B cell (primary cell): ENCODE measurements around the gene TRIM44. TPM values are rescaled to one million over a fixed set of nuclear protein-coding genes. Genes with fewer than 3 reads are reported as not detected.

ENCODE experiments used
- ATAC-seq: fragments of 200-7000 bp; cut with Tn5 transposase; one replicate; pipeline ENCODE4 v1.10.0; 2021; ENCODE audit warnings: low read depth, mild to moderate bottlenecking, moderate number of reproducible peaks, moderate library complexity
- CTCF ChIA-PET: fragments of 350-600 bp; sonication (Branson Sonifier 250); formaldehyde crosslinking; loops from one replicate; lab custom pipeline; 2021; ENCODE audit warnings: antibody characterized with exemption, inconsistent platforms; lab: Charles Lee
- POLR2A ChIA-PET: fragments of 350-600 bp; sonication (Branson Sonifier 250); formaldehyde crosslinking; loops from one replicate; lab custom pipeline; 2021; ENCODE audit warnings: antibody characterized with exemption; lab: Charles Lee
- DNase-seq: peaks from one replicate; pipeline ENCODE4 v3.0.0; 2013
- H2AFZ ChIP-seq: 2 replicates; pipeline ENCODE4 v1.6.1; 2012; ENCODE audit warnings: mild to moderate bottlenecking, low read depth, low read length; ENCODE audit not compliant: insufficient read depth, poor library complexity, severe bottlenecking
- H3K27ac ChIP-seq, 2 donors: 1 replicate in 1 of 2; 2 replicates in 1 of 2; pipeline ENCODE4 v1.5.1; 2012 to 2013; ENCODE audit warnings: low read length in 2 of 2, mild to moderate bottlenecking in 2 of 2, moderate library complexity in 1 of 2
- H3K27me3 ChIP-seq, 4 experiments: fragments of 200-600 bp in 1 of 4; sonication (generic) in 1 of 4; replicated peaks in 1 of 4; 1 replicate in 2 of 4; 2 replicates in 2 of 4; pipeline versions ENCODE4 v1.6.1 to v1.7.0; 2013 to 2016; ENCODE audit warnings: low read length in 3 of 4, mild to moderate bottlenecking in 2 of 4, mixed read lengths in 1 of 4, moderate library complexity in 1 of 4; ENCODE audit not compliant: insufficient read depth in 4 of 4, control insufficient read depth in 3 of 4; ENCODE audit errors: control extremely low read depth in 1 of 4
- H3K36me3 ChIP-seq, 2 experiments: replicated peaks in 1 of 2; 1 replicate in 1 of 2; 2 replicates in 1 of 2; pipeline versions ENCODE4 v1.6.1 to v1.7.1; 2013; ENCODE audit warnings: low read length in 1 of 2; ENCODE audit not compliant: insufficient read depth in 2 of 2, control insufficient read depth in 1 of 2; ENCODE audit errors: control extremely low read depth in 1 of 2, extremely low read depth in 1 of 2
- H3K4me1 ChIP-seq, 2 donors: fragments of 200-600 bp in 1 of 2; sonication (generic) in 1 of 2; 1 replicate in 1 of 2; 2 replicates in 1 of 2; pipeline versions ENCODE4 v1.5.1 to v1.6.1; 2013 to 2017; ENCODE audit warnings: low read length in 2 of 2; ENCODE audit not compliant: control insufficient read depth in 2 of 2, insufficient read depth in 2 of 2
- H3K4me2 ChIP-seq: replicated peaks from 2 replicates; pipeline ENCODE3; 2012; ENCODE audit warnings: mild to moderate bottlenecking, low read depth, low read length; ENCODE audit not compliant: poor library complexity, severe bottlenecking
- H3K4me3 ChIP-seq, 5 experiments: fragments of 200-600 bp in 1 of 5; sonication (generic) in 1 of 5; 1 replicate in 3 of 5; 2 replicates in 2 of 5; pipeline versions ENCODE4 v1.5.1 to v1.7.0; 2011 to 2016; ENCODE audit warnings: low read length in 4 of 5, mild to moderate bottlenecking in 4 of 5, low read depth in 2 of 5, control low read depth in 1 of 5, moderate library complexity in 1 of 5; ENCODE audit not compliant: insufficient read depth in 1 of 5; ENCODE audit errors: control extremely low read depth in 1 of 5, extremely low read depth in 1 of 5
- H3K79me2 ChIP-seq: fragments of 200-600 bp; sonication (generic); one replicate; pipeline ENCODE4 v1.6.0; 2016; ENCODE audit warnings: low read length; ENCODE audit not compliant: control insufficient read depth, insufficient read depth
- H3K9ac ChIP-seq: fragments of 200-600 bp; sonication (generic); 2 replicates; pipeline ENCODE4 v1.6.1; 2017; ENCODE audit warnings: mild to moderate bottlenecking, low read length, moderate library complexity
- H3K9me3 ChIP-seq, 3 donors: one replicate each; pipeline versions ENCODE4 v1.6.1 to v1.7.1; 2013; ENCODE audit warnings: low read length in 2 of 3; ENCODE audit not compliant: control insufficient read depth in 2 of 3, insufficient read depth in 1 of 3; ENCODE audit errors: control extremely low read depth in 1 of 3
- H4K20me1 ChIP-seq: 2 replicates; pipeline ENCODE4 v1.6.0; 2012; ENCODE audit warnings: mild to moderate bottlenecking, low read length; ENCODE audit not compliant: insufficient read depth, control insufficient read depth, poor library complexity, severe bottlenecking
- H3K27ac Mint-ChIP-seq: one replicate; pipeline ENCODE4 v1.8.0; 2021; ENCODE audit warnings: mixed read lengths
- H3K27me3 Mint-ChIP-seq: one replicate; pipeline ENCODE4 v1.8.0; 2021; ENCODE audit warnings: mixed read lengths
- H3K4me1 Mint-ChIP-seq: one replicate; pipeline ENCODE4 v1.8.0; 2021; ENCODE audit warnings: mixed read lengths
- H3K4me3 Mint-ChIP-seq: one replicate; pipeline ENCODE4 v1.8.0; 2021; ENCODE audit warnings: mixed read lengths
- H3K9me3 Mint-ChIP-seq: one replicate; pipeline ENCODE4 v1.8.0; 2022; ENCODE audit warnings: mixed read lengths; ENCODE audit not compliant: insufficient read depth
- EZH2 ChIP-seq: IDR thresholded peaks from 2 replicates; pipeline ENCODE4 v1.6.1; 2012; ENCODE audit warnings: borderline replicate concordance, low read depth, mild to moderate bottlenecking, moderate library complexity, low read length; ENCODE audit not compliant: insufficient read depth, poor library complexity, severe bottlenecking
- WGBS: methylation state at CpG from one replicate; pipeline ENCODE4 v1.1.5; 2013; ENCODE audit warnings: missing lambda C conversion rate; ENCODE audit not compliant: insufficient coverage; 5-methylcytosine and 5-hydroxymethylcytosine counted together
- intact Hi-C: fragments of 100-400 bp; cut with micrococcal nuclease; formaldehyde crosslinking; loops from one replicate; pipeline ENCODE4 v1.10.0; 2022
- polyA plus RNA-seq: library from polyadenylated mRNA; depleted of rRNA; stranded (reverse); fragments of >200 nt; gene quantifications from 2 replicates; pipeline ENCODE4 v1.2.3, GENCODE V29; 2012
- total RNA-seq, 2 donors: library from RNA; stranded (reverse); fragments of 120-200 nt in 1 of 2; gene quantifications; 1 replicate in 1 of 2; 2 replicates in 1 of 2; pipeline versions ENCODE4 v1.2.3 to v1.2.4, GENCODE V29; 2013 to 2022
- TF ChIP-seq, protein P1 (sequence below): fragments of 200-600 bp; IDR thresholded peaks from one replicate; pipeline ENCODE4 v1.8.0; 2022; ENCODE audit warnings: antibody characterized with exemption, mild to moderate bottlenecking

Gene TRIM44
- total and polyA plus RNA-seq, 2 donors (not counting 1 experiment from before 2014, with no cell fraction given): 39.1 to 71.1 TPM

- H3K27me3 Mint-ChIP-seq: peaks cover 49% of the 10 kb centered on the region
- H3K4me3 Mint-ChIP-seq: peak overlapping the region; percentile 74
- CTCF ChIA-PET: interaction anchor here (1.6 to 2.2 kb wide), 2 partner anchors 203 to 648 kb away, joined by 3 to 20 read pairs; no protein-coding TSS in a partner anchor
Measured at GRCh38 chr11:35618497-35619115, 44.0 kb upstream of the TRIM44 start.

More at GRCh38 chr11:35618497-35619115, 44.0 kb upstream of the TRIM44 start:
- Histone ChIP-seq H3K9ac (peak overlapping the region; percentile 55), H3K79me2 (no peaks in the 10 kb centered on the region), H3K27me3 (peaks cover 0 to 55% (median 33%) of the 10 kb centered on the region in 4 experiments), H2AFZ (peak overlapping the region; percentile 66), H3K4me3 (peak overlapping the region in 3 of 5 experiments; percentile 42 to 55 (median 48)), H3K4me2 (peak overlapping the region; percentile 89), H3K9me3 (peaks cover 0 to 1% (median 0%) of the 10 kb centered on the region in 3 donors), H3K27ac (no peak overlapping the region), H3K4me1 (peaks cover 17 to 21% of the 10 kb centered on the region in 2 donors), H4K20me1 (no peaks in the 10 kb centered on the region), H3K36me3 (no peaks in the 10 kb centered on the region)
- no peak for TF ChIP-seq EZH2
- TF ChIP-seq, protein P1, sequence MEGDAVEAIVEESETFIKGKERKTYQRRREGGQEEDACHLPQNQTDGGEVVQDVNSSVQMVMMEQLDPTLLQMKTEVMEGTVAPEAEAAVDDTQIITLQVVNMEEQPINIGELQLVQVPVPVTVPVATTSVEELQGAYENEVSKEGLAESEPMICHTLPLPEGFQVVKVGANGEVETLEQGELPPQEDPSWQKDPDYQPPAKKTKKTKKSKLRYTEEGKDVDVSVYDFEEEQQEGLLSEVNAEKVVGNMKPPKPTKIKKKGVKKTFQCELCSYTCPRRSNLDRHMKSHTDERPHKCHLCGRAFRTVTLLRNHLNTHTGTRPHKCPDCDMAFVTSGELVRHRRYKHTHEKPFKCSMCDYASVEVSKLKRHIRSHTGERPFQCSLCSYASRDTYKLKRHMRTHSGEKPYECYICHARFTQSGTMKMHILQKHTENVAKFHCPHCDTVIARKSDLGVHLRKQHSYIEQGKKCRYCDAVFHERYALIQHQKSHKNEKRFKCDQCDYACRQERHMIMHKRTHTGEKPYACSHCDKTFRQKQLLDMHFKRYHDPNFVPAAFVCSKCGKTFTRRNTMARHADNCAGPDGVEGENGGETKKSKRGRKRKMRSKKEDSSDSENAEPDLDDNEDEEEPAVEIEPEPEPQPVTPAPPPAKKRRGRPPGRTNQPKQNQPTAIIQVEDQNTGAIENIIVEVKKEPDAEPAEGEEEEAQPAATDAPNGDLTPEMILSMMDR: no peak
- under 1% methylated on average over 91 of the region's 91 CpGs for WGBS
- H3K4me1 Mint-ChIP-seq: peaks cover 16% of the 10 kb centered on the region
- POLR2A ChIA-PET: no interaction called here
- no peaks in the 10 kb centered on the region for H3K9me3 Mint-ChIP-seq
- H3K27ac Mint-ChIP-seq: no peak overlapping the region
- ATAC-seq (peak; percentile 44), DNase-seq (no peak)
- intact Hi-C loops: loop anchor here (5.0 kb wide), 3 partner anchors 44 to 874 kb away; partner anchors contain the start of gene TRIM44
